CD14-positive monocyte (primary cell): Measurements from ENCODE around the gene MICALL2. TPM values are rescaled to one million over a fixed set of nuclear protein-coding genes. Genes with fewer than 3 reads are reported as not detected.

Experiments used
- DNase-seq, 3 donors: peaks; one replicate each; pipeline ENCODE4 v3.0.0-alpha.2; 2011 to 2022
- H2AFZ ChIP-seq: 2 replicates; pipeline ENCODE4 v1.6.0; 2012; ENCODE audit warnings: mild to moderate bottlenecking, low read depth, low read length, inconsistent platforms; ENCODE audit not compliant: insufficient read depth, poor library complexity, severe bottlenecking
- H3K27ac ChIP-seq, 2 donors: 1 replicate in 1 of 2; 2 replicates in 1 of 2; pipeline ENCODE4 v1.5.1; 2012 to 2013; ENCODE audit warnings: low read length in 2 of 2, control low read depth in 1 of 2, inconsistent platforms in 1 of 2, low read depth in 1 of 2, mild to moderate bottlenecking in 1 of 2
- H3K27me3 ChIP-seq, 2 donors: one replicate each; pipeline versions ENCODE4 v1.6.0 to v1.6.1; 2011 to 2013; ENCODE audit warnings: low read length in 2 of 2; ENCODE audit not compliant: control insufficient read depth in 2 of 2, insufficient read depth in 2 of 2
- H3K36me3 ChIP-seq, 2 donors: replicated peaks in 1 of 2; 1 replicate in 1 of 2; 2 replicates in 1 of 2; pipeline versions ENCODE4 v1.5.1 to v1.6.1; 2012 to 2013; ENCODE audit warnings: low read length in 2 of 2, control low read depth in 1 of 2, inconsistent platforms in 1 of 2, mild to moderate bottlenecking in 1 of 2; ENCODE audit not compliant: insufficient read depth in 2 of 2, control insufficient read depth in 1 of 2
- H3K4me1 ChIP-seq, 2 donors: 1 replicate in 1 of 2; 2 replicates in 1 of 2; pipeline versions ENCODE4 v1.5.1 to v1.6.1; 2012 to 2013; ENCODE audit warnings: low read length in 2 of 2, control low read depth in 1 of 2, inconsistent platforms in 1 of 2, mild to moderate bottlenecking in 1 of 2, moderate library complexity in 1 of 2; ENCODE audit not compliant: insufficient read depth in 2 of 2, control insufficient read depth in 1 of 2
- H3K4me2 ChIP-seq: replicated peaks from 2 replicates; pipeline ENCODE3; 2012; ENCODE audit warnings: low read length, moderate library complexity, mild to moderate bottlenecking; ENCODE audit not compliant: poor library complexity, severe bottlenecking; ENCODE audit errors: extremely low read depth
- H3K4me3 ChIP-seq, 3 experiments: fragments of 200-600 bp in 1 of 3; sonication (generic) in 1 of 3; replicated peaks in 1 of 3; 1 replicate in 2 of 3; 2 replicates in 1 of 3; pipeline ENCODE4 v1.5.1; 2011 to 2013; ENCODE audit warnings: low read length in 3 of 3, mild to moderate bottlenecking in 3 of 3, control low read depth in 2 of 3, low read depth in 2 of 3, inconsistent platforms in 1 of 3, moderate library complexity in 1 of 3
- H3K79me2 ChIP-seq: 2 replicates; pipeline ENCODE4 v1.6.0; 2012; ENCODE audit warnings: mild to moderate bottlenecking, control low read depth, inconsistent platforms, low read length, moderate library complexity; ENCODE audit not compliant: insufficient read depth
- H3K9ac ChIP-seq: 2 replicates; pipeline ENCODE4 v1.6.0; 2017; ENCODE audit warnings: low read length, mild to moderate bottlenecking; ENCODE audit not compliant: insufficient read depth, poor library complexity, severe bottlenecking
- H3K9me3 ChIP-seq, 2 donors: replicated peaks in 1 of 2; 1 replicate in 1 of 2; 2 replicates in 1 of 2; pipeline versions ENCODE4 v1.5.1 to v1.6.1; 2012 to 2013; ENCODE audit warnings: low read length in 2 of 2, control low read depth in 1 of 2; ENCODE audit not compliant: control insufficient read depth in 1 of 2, insufficient read depth in 1 of 2
- H4K20me1 ChIP-seq: 2 replicates; pipeline ENCODE4 v1.6.0; 2012; ENCODE audit warnings: mild to moderate bottlenecking, low read length, control low read depth, moderate library complexity; ENCODE audit not compliant: insufficient read depth
- H3K27ac Mint-ChIP-seq, 7 donors: one replicate each; pipeline ENCODE4 v1.8.0; 2020; ENCODE audit warnings: mild to moderate bottlenecking in 7 of 7, mixed read lengths in 7 of 7, moderate library complexity in 6 of 7, inconsistent platforms in 2 of 7
- H3K27me3 Mint-ChIP-seq, 3 donors: one replicate each; pipeline ENCODE4 v1.8.0; 2021 to 2022; ENCODE audit warnings: low read depth in 3 of 3, mild to moderate bottlenecking in 3 of 3, mixed read lengths in 3 of 3, moderate library complexity in 3 of 3, inconsistent platforms in 1 of 3
- H3K36me3 Mint-ChIP-seq, 2 donors: one replicate each; pipeline ENCODE4 v1.8.0; 2020; ENCODE audit warnings: mixed read lengths in 2 of 2, inconsistent platforms in 1 of 2, mild to moderate bottlenecking in 1 of 2
- H3K4me1 Mint-ChIP-seq: one replicate; pipeline ENCODE4 v1.8.0; 2020; ENCODE audit warnings: mild to moderate bottlenecking, mixed read lengths
- H3K4me3 Mint-ChIP-seq, 2 donors: one replicate each; pipeline ENCODE4 v1.8.0; 2020; ENCODE audit warnings: mild to moderate bottlenecking in 2 of 2, mixed read lengths in 2 of 2, moderate library complexity in 1 of 2
- H3K9me3 Mint-ChIP-seq, 7 donors: one replicate each; pipeline ENCODE4 v1.8.0; 2020 to 2022; ENCODE audit warnings: mixed read lengths in 7 of 7, mild to moderate bottlenecking in 6 of 7, moderate library complexity in 6 of 7, inconsistent platforms in 2 of 7
- WGBS: methylation state at CpG from one replicate; pipeline ENCODE4 v1.1.5; 2013; ENCODE audit warnings: missing lambda C conversion rate; ENCODE audit not compliant: insufficient coverage; 5-methylcytosine and 5-hydroxymethylcytosine counted together
- intact Hi-C, 2 donors: fragments of 100-400 bp; cut with micrococcal nuclease; formaldehyde crosslinking; loops; one replicate each; pipeline versions ENCODE4 v1.15.0 to v1.15.1; 2023
- polyA plus RNA-seq, 3 donors: library from polyadenylated mRNA; depleted of rRNA in 1 of 3; unstranded in 2 of 3; stranded (reverse) in 1 of 3; fragments of 300-500 nt in 2 of 3; fragments of >200 nt in 1 of 3; fragmentation: Illumina TruSeq in 2 of 3; gene quantifications; 1 replicate in 2 of 3; 2 replicates in 1 of 3; pipeline ENCODE4 v1.2.3, GENCODE V29; 2012 to 2021
- TF ChIP-seq, protein P1 (sequence below): fragments of 200-600 bp; IDR thresholded peaks from one replicate; pipeline ENCODE4 v1.8.0; 2022; ENCODE audit warnings: antibody characterized with exemption, mild to moderate bottlenecking

Gene MICALL2
- polyA plus RNA-seq, 3 donors, result 0.14 to 7.2 (median 0.72) TPM

DNA sequence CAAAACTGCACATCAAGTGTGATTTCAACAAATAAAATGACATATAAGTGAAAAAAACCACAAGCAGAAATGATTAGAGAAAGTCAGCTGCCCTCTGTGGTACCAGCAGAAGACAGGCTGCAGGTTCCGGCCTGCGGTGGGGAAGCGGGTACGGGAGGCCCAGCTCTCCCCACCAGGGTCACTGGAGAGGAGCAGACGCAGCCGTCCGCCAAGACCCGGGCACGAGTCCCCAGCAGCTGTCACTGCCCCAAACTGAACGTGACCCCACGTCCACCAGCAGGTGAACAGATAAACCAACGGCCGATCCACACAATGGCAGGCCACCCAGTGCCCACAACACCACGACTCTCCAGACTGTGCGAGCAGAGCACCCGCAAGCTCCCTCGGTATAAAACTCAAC is 16.1 kb upstream of the MICALL2 start:
- H3K27ac Mint-ChIP-seq, result peak overlapping the region in 2 of 7 donors; percentile 0 to 14

DNA sequence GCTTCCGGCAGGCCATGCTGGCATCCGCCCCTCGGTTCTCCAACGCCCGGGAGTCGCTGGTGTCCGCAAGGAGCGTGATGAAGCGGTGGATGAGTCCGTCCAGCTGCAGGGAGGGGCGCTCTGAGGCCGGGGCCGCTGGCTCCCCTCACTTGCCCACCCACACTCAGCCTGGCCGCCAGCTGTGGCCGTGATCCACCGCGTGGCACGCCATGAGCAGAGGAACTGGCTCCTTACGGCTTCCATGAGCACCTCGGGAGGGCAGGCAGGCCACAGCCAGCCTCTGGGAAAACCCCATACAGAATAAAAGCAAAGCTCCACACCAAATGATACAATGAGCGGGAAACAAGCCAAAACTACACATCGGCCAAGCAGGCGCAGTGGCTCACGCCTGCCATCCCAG is 15.5 kb upstream of the MICALL2 start:
- H3K4me1 ChIP-seq, result no peaks in the 10 kb centered on the region
- Mint-ChIP-seq H3K9me3 (no peaks in the 10 kb centered on the region), H3K27me3 (peaks cover 0 to 2% (median 0%) of the 10 kb centered on the region in 3 donors), H3K36me3 (peaks cover 35 to 74% of the 10 kb centered on the region in 2 donors), H3K4me1 (no peaks in the 10 kb centered on the region), H3K4me3 (no peak overlapping the region), H3K27ac (peak overlapping the region in 1 of 7 donors; percentile 0)
- 84% methylated on average over 15 of the region's 24 CpGs for WGBS
- H3K36me3 ChIP-seq, result peaks cover 92 to 95% of the 10 kb centered on the region in 2 donors
- H3K27me3 ChIP-seq, result no peaks in the 10 kb centered on the region
- no peak overlapping the region for H2AFZ ChIP-seq
- TF ChIP-seq, protein P1, sequence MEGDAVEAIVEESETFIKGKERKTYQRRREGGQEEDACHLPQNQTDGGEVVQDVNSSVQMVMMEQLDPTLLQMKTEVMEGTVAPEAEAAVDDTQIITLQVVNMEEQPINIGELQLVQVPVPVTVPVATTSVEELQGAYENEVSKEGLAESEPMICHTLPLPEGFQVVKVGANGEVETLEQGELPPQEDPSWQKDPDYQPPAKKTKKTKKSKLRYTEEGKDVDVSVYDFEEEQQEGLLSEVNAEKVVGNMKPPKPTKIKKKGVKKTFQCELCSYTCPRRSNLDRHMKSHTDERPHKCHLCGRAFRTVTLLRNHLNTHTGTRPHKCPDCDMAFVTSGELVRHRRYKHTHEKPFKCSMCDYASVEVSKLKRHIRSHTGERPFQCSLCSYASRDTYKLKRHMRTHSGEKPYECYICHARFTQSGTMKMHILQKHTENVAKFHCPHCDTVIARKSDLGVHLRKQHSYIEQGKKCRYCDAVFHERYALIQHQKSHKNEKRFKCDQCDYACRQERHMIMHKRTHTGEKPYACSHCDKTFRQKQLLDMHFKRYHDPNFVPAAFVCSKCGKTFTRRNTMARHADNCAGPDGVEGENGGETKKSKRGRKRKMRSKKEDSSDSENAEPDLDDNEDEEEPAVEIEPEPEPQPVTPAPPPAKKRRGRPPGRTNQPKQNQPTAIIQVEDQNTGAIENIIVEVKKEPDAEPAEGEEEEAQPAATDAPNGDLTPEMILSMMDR, result no peak
- intact Hi-C loops, result loop anchor here (2.0 to 5.0 kb wide), 3 partner anchors 42 to 247 kb away; no protein-coding TSS in a partner anchor
- H3K79me2 ChIP-seq, result no peaks in the 10 kb centered on the region
- H3K27ac ChIP-seq, result no peak overlapping the region
- peaks cover 13% of the 10 kb centered on the region for H4K20me1 ChIP-seq
- H3K9me3 ChIP-seq, result no peaks in the 10 kb centered on the region
- DNase-seq, result no peak
- H3K4me3 ChIP-seq, result no peak overlapping the region
- H3K4me2 ChIP-seq, result no peak overlapping the region
- H3K9ac ChIP-seq, result no peak overlapping the region

More for the DNA sequence above, 16.1 kb upstream of the MICALL2 start:
- H4K20me1 ChIP-seq, result peaks cover 13% of the 10 kb centered on the region
- WGBS, result 97% methylated on average over 17 of the region's 17 CpGs
- H3K27me3 ChIP-seq, result no peaks in the 10 kb centered on the region
- peaks cover 38 to 78% of the 10 kb centered on the region in 2 donors for H3K36me3 Mint-ChIP-seq
- H3K9me3 ChIP-seq, result no peaks in the 10 kb centered on the region
- no peak overlapping the region for H3K9ac ChIP-seq
- no peak for DNase-seq
- no peaks in the 10 kb centered on the region for H3K4me1 ChIP-seq
- TF ChIP-seq, protein P1, result no peak
- no peak overlapping the region for H3K4me3 ChIP-seq
- no peaks in the 10 kb centered on the region for H3K4me1 Mint-ChIP-seq
- no peaks in the 10 kb centered on the region for H3K9me3 Mint-ChIP-seq
- no peak overlapping the region for H3K4me3 Mint-ChIP-seq
- peaks cover 0 to 2% (median 0%) of the 10 kb centered on the region in 3 donors for H3K27me3 Mint-ChIP-seq
- H3K4me2 ChIP-seq, result no peak overlapping the region
- intact Hi-C loops, result loop anchor here in 1 of 2 donors (2.0 kb wide), 1 partner anchor 43 kb away; no protein-coding TSS in a partner anchor
- H3K27ac ChIP-seq, result no peak overlapping the region
- H3K36me3 ChIP-seq, result peaks cover 92 to 95% of the 10 kb centered on the region in 2 donors
- no peaks in the 10 kb centered on the region for H3K79me2 ChIP-seq
- no peak overlapping the region for H2AFZ ChIP-seq
